HG03103 (cell line): Measurements from ENCODE around the gene MYRIP.

Experiments
- ATAC-seq: cut with Tn5 transposase; IDR thresholded peaks from one replicate; pipeline ENCODE4 v1.9.1; 2021; ENCODE audit warnings: low read depth; ENCODE audit not compliant: unreplicated experiment

MYRIP gene

GRCh38 chr3:39900462-39901002, 91.1 kb downstream of the MYRIP start:
- ATAC-seq: no peak

GRCh38 chr3:39903253-39903652, 93.8 kb downstream of the MYRIP start:
- no peak for ATAC-seq

- ATAC-seq: no peak
Observed at GRCh38 chr3:39905788-39906187, 96.4 kb downstream of the MYRIP start.

- ATAC-seq: no peak
Observed at GRCh38 chr3:39907981-39908380, 98.6 kb downstream of the MYRIP start.

GRCh38 chr3:39910135-39910534, 100.7 kb downstream of the MYRIP start:
- ATAC-seq: no peak

- no peak for ATAC-seq
Observed at GRCh38 chr3:39910826-39911464, 101.5 kb downstream of the MYRIP start.

- no peak for ATAC-seq
Observed at GRCh38 chr3:39911465-39912309, 102.3 kb downstream of the MYRIP start.

GRCh38 chr3:39915027-39915426, 105.6 kb downstream of the MYRIP start:
- ATAC-seq: no peak

- ATAC-seq: no peak
Observed at GRCh38 chr3:39917065-39917773, 107.8 kb downstream of the MYRIP start.

- ATAC-seq: no peak
Observed at GRCh38 chr3:39919281-39919680, 109.9 kb downstream of the MYRIP start.

GRCh38 chr3:39920271-39920670, 110.9 kb downstream of the MYRIP start:
- ATAC-seq: no peak

- ATAC-seq: no peak
Observed at GRCh38 chr3:39927479-39927878, 118.1 kb downstream of the MYRIP start.

GRCh38 chr3:39933986-39934693, 124.7 kb downstream of the MYRIP start:
- ATAC-seq: no peak

- ATAC-seq: no peak
Observed at GRCh38 chr3:39934696-39935095, 125.3 kb downstream of the MYRIP start.

GRCh38 chr3:39935261-39935660, 125.9 kb downstream of the MYRIP start:
- no peak for ATAC-seq

GRCh38 chr3:39936848-39937247, 127.4 kb downstream of the MYRIP start:
- ATAC-seq: no peak

- ATAC-seq: no peak
Observed at GRCh38 chr3:39937315-39937714, 127.9 kb downstream of the MYRIP start.

GRCh38 chr3:39937874-39938273, 128.5 kb downstream of the MYRIP start:
- no peak for ATAC-seq

- ATAC-seq: no peak
Observed at GRCh38 chr3:39941931-39942330, 132.5 kb downstream of the MYRIP start.

GRCh38 chr3:39960515-39961191, 151.2 kb downstream of the MYRIP start:
- no peak for ATAC-seq
